ENCODE results near the gene MAP3K4.

The MAP3K4 gene

DNA sequence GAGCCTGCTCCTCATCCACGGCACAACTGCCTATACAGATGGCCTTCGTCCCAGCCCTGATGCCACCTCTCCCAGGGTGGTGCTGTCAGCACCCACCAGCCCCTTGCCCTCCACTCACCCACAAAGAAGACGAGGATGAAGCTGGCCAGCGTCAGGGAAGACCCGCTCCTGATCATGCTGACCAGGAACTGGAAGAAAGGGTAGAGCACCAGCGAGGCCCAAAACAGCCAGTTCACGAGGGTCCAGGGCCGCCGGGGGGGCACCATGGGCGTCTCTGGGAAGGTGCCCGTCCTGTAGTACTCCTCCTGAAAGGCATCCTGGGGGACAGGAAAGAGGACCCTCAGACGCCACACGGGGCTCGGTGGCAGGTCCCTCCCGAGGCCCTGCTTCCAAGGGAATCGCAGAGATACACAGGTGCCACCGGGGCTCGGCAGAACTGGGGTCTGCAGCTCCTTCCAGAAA lies 147.8 kb downstream of the MAP3K4 start:
- Histone ChIP-seq H3K9me3 (ENCODE audit: insufficient read depth, low read length, severe bottlenecking) (no peaks in the 10 kb centered on the region), H3K4me3 (ENCODE audit: low read depth in 1 of 2, low read length in 2 of 2) (no peak overlapping the region), H3K4me1 (ENCODE audit: insufficient read depth, low read length) (no peaks in the 10 kb centered on the region), H3K27me3 (ENCODE audit: insufficient read depth, low read length, poor library complexity) (no peaks in the 10 kb centered on the region), H3K36me3 (ENCODE audit: insufficient read depth, low read length) (peaks cover 7% of the 10 kb centered on the region; the same call in 1 of the 2 replicates), H3K4me2 (ENCODE audit: insufficient read depth, low read length) (no peak overlapping the region), H3K9ac (ENCODE audit: low read depth, low read length) (no peak overlapping the region), H2AFZ (ENCODE audit: low read depth, low read length) (no peak overlapping the region), H4K20me1 (ENCODE audit: insufficient read depth, low read length) (no peaks in the 10 kb centered on the region), H3K79me2 (ENCODE audit: insufficient read depth, low read length) (no peaks in the 10 kb centered on the region), H3K27ac (ENCODE audit: low read length) (no peak overlapping the region)
- no peak for TF ChIP-seq EZH2 (IDR thresholded peaks at IDR 0.05; ENCODE audit: borderline replicate concordance, low read depth, low read length, severe bottlenecking)
- TF ChIP-seq, protein P1, sequence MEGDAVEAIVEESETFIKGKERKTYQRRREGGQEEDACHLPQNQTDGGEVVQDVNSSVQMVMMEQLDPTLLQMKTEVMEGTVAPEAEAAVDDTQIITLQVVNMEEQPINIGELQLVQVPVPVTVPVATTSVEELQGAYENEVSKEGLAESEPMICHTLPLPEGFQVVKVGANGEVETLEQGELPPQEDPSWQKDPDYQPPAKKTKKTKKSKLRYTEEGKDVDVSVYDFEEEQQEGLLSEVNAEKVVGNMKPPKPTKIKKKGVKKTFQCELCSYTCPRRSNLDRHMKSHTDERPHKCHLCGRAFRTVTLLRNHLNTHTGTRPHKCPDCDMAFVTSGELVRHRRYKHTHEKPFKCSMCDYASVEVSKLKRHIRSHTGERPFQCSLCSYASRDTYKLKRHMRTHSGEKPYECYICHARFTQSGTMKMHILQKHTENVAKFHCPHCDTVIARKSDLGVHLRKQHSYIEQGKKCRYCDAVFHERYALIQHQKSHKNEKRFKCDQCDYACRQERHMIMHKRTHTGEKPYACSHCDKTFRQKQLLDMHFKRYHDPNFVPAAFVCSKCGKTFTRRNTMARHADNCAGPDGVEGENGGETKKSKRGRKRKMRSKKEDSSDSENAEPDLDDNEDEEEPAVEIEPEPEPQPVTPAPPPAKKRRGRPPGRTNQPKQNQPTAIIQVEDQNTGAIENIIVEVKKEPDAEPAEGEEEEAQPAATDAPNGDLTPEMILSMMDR (IDR thresholded peaks at IDR 0.05; ENCODE audit: borderline replicate concordance, extremely low read depth, low read length, poor library complexity, severe bottlenecking) = no peak
- ATAC-seq (ENCODE audit: insufficient read depth, low read depth) (no peak), DNase-seq (no peak)

- Histone ChIP-seq H3K4me1 (ENCODE audit: insufficient read depth, low read length) (no peaks in the 10 kb centered on the region), H2AFZ (ENCODE audit: low read depth, low read length) (no peak overlapping the region), H4K20me1 (ENCODE audit: insufficient read depth, low read length) (no peaks in the 10 kb centered on the region), H3K79me2 (ENCODE audit: insufficient read depth, low read length) (no peaks in the 10 kb centered on the region), H3K4me2 (ENCODE audit: insufficient read depth, low read length) (no peak overlapping the region), H3K9me3 (ENCODE audit: insufficient read depth, low read length, severe bottlenecking) (no peaks in the 10 kb centered on the region), H3K36me3 (ENCODE audit: insufficient read depth, low read length) (0 out of 2 replicates have a peak, but pooled peaks cover 4% of the 10 kb centered on the region), H3K27ac (ENCODE audit: low read length) (no peak overlapping the region), H3K4me3 (ENCODE audit: low read depth in 1 of 2, low read length in 2 of 2) (no peak overlapping the region), H3K9ac (ENCODE audit: low read depth, low read length) (no peak overlapping the region), H3K27me3 (ENCODE audit: insufficient read depth, low read length, poor library complexity) (no peaks in the 10 kb centered on the region)
- TF ChIP-seq, protein P1 (IDR thresholded peaks at IDR 0.05; ENCODE audit: borderline replicate concordance, extremely low read depth, low read length, poor library complexity, severe bottlenecking) = no peak
- no peak for TF ChIP-seq EZH2 (IDR thresholded peaks at IDR 0.05; ENCODE audit: borderline replicate concordance, low read depth, low read length, severe bottlenecking)
- DNase-seq (peak; percentile 42), ATAC-seq (ENCODE audit: insufficient read depth, low read depth) (peak; percentile 59)
Observed at GRCh38 chr6:161139766-161140553, 148.4 kb downstream of the MAP3K4 start.

DNA sequence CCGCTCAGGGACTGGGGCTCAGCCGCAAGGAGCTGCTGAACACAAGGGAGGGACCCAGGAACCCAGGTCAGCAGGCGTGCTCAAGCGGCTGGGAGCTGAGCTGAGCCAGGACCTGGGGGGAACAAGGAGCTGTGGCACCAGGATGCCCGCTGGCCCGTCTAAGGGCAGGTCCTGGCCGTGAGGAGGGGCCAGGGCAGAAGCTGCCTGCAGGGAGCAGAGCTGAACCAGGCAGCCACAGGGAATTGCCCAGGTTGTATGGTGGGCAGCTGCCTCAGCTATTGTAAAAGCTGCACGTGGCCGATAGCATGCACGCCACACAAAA lies 148.9 kb downstream of the MAP3K4 start:
- no peak overlapping the region for H3K4me3 ChIP-seq (ENCODE audit: low read depth in 1 of 2, low read length in 2 of 2)
- TF ChIP-seq EZH2 (IDR thresholded peaks at IDR 0.05; ENCODE audit: borderline replicate concordance, low read depth, low read length, severe bottlenecking) = no peak
- TF ChIP-seq, protein P1 (IDR thresholded peaks at IDR 0.05; ENCODE audit: borderline replicate concordance, extremely low read depth, low read length, poor library complexity, severe bottlenecking) = no peak
- 0 out of 2 replicates have a peak, but pooled peaks cover 3% of the 10 kb centered on the region for H3K36me3 ChIP-seq (ENCODE audit: insufficient read depth, low read length)
- H4K20me1 ChIP-seq (ENCODE audit: insufficient read depth, low read length) = no peaks in the 10 kb centered on the region
- no peak for DNase-seq
- H3K4me1 ChIP-seq (ENCODE audit: insufficient read depth, low read length) = no peaks in the 10 kb centered on the region
- H3K27ac ChIP-seq (ENCODE audit: low read length) = no peak overlapping the region
- H3K4me2 ChIP-seq (ENCODE audit: insufficient read depth, low read length) = no peak overlapping the region
- H3K9me3 ChIP-seq (ENCODE audit: insufficient read depth, low read length, severe bottlenecking) = no peaks in the 10 kb centered on the region
- H3K27me3 ChIP-seq (ENCODE audit: insufficient read depth, low read length, poor library complexity) = no peaks in the 10 kb centered on the region
- no peak for ATAC-seq (ENCODE audit: insufficient read depth, low read depth)
- no peak overlapping the region for H3K9ac ChIP-seq (ENCODE audit: low read depth, low read length)
- H3K79me2 ChIP-seq (ENCODE audit: insufficient read depth, low read length) = no peaks in the 10 kb centered on the region
- H2AFZ ChIP-seq (ENCODE audit: low read depth, low read length) = no peak overlapping the region

Data from DND-41 (cell line).